ENCODE data around the gene LCP1.

LCP1 gene

GRCh38 chr13:46104868-46105267, 77.1 kb downstream of the LCP1 start, which contains the start of gene CPB2:
Gene CPB2 (minus strand): TSS chr13:46105033. CDS start chr13:46105009, 24 bp downstream.
- DNase-seq (ENCODE audit: low read depth), result no peak
- no peak within 1 kb of the TSS for H3K4me3 ChIP-seq (ENCODE audit: low read depth, low read length)
- no peak for TF ChIP-seq CTCF (IDR thresholded peaks at IDR 0.05; ENCODE audit: low read depth, low read length, missing control alignments)

- DNase-seq (ENCODE audit: low read depth), result no peak
- no peak overlapping the region for H3K4me3 ChIP-seq (ENCODE audit: low read depth, low read length)
- TF ChIP-seq CTCF (IDR thresholded peaks at IDR 0.05; ENCODE audit: low read depth, low read length, missing control alignments), result no peak
Measured at GRCh38 chr13:46103037-46103436, 78.9 kb downstream of the LCP1 start.

GRCh38 chr13:46102255-46102605, 79.7 kb downstream of the LCP1 start:
- no peak for DNase-seq (ENCODE audit: low read depth)
- TF ChIP-seq CTCF (IDR thresholded peaks at IDR 0.05; ENCODE audit: low read depth, low read length, missing control alignments), result no peak
- no peak overlapping the region for H3K4me3 ChIP-seq (ENCODE audit: low read depth, low read length)

- no peak overlapping the region for H3K4me3 ChIP-seq (ENCODE audit: low read depth, low read length)
- DNase-seq (ENCODE audit: low read depth), result no peak
- TF ChIP-seq CTCF (IDR thresholded peaks at IDR 0.05; ENCODE audit: low read depth, low read length, missing control alignments), result no peak
Measured at GRCh38 chr13:46101484-46102254, 80.3 kb downstream of the LCP1 start.

GRCh38 chr13:46101002-46101401, 81.0 kb downstream of the LCP1 start:
- no peak for TF ChIP-seq CTCF (IDR thresholded peaks at IDR 0.05; ENCODE audit: low read depth, low read length, missing control alignments)
- no peak overlapping the region for H3K4me3 ChIP-seq (ENCODE audit: low read depth, low read length)
- no peak for DNase-seq (ENCODE audit: low read depth)

GRCh38 chr13:46100191-46100815, 81.7 kb downstream of the LCP1 start:
- DNase-seq (ENCODE audit: low read depth), result no peak
- H3K4me3 ChIP-seq (ENCODE audit: low read depth, low read length), result no peak overlapping the region
- TF ChIP-seq CTCF (IDR thresholded peaks at IDR 0.05; ENCODE audit: low read depth, low read length, missing control alignments), result no peak
